Skeletal muscle tissue (tissue), 2 donors: Measurements from ENCODE around the gene MTA3. TPM values are rescaled to one million over a fixed set of nuclear protein-coding genes. Genes with fewer than 3 reads are reported as not detected.

Source experiments
- small RNA-seq: library from RNA; depleted of rRNA; stranded (forward); fragments of <200 nt; gene quantifications from one replicate; pipeline ENCODE3, GENCODE V24; 2014
- total RNA-seq: library from RNA; depleted of rRNA; stranded (reverse); fragments of >200 nt; gene quantifications from one replicate; pipeline ENCODE4 v1.2.3, GENCODE V29; 2014

Gene MTA3
- total RNA-seq, 1 donor from 2014 or later, result 26.6 TPM

Small RNAs within 50 kb of the gene (small RNA-seq; reads per million reads assigned to genes)
- gene AC074375.1, result not detected
- gene RNU6-137P, result not detected

Other genes with a start within 250 kb of the MTA3 start
- 180 TPM for gene COX7A2L, start 207.4 kb upstream of the MTA3 start, total RNA-seq
- gene KCNG3, start 74.7 kb upstream of the MTA3 start, total RNA-seq, result under 0.01 TPM
- gene OXER1, start 195.5 kb downstream of the MTA3 start, total RNA-seq, result under 0.01 TPM
- 4.2 TPM for gene HAAO, start 224.0 kb downstream of the MTA3 start, total RNA-seq